Liver (tissue), 9 donors: ENCODE measurements around the gene SLC12A1. TPM values are rescaled to one million over a fixed set of nuclear protein-coding genes. Genes with fewer than 3 reads are reported as not detected.
A peak's percentile ranks its signal among the peaks of the same experiment; 100 is the strongest.

Experiments
- DNase-seq: peaks from one replicate; pipeline ENCODE4 v3.0.0-alpha.2; 2017; ENCODE audit warnings: low spot score
- H3K27ac ChIP-seq, 2 donors: one replicate each; pipeline ENCODE4 v1.7.0; 2013; ENCODE audit warnings: inconsistent platforms in 2 of 2, low read length in 2 of 2, control low read depth in 1 of 2, low read depth in 1 of 2, mild to moderate bottlenecking in 1 of 2
- H3K27me3 ChIP-seq, 4 donors: one replicate each; pipeline versions ENCODE4 v1.6.1 to v1.7.0; 2013; ENCODE audit warnings: low read length in 3 of 4, inconsistent platforms in 1 of 4, mild to moderate bottlenecking in 1 of 4, moderate library complexity in 1 of 4; ENCODE audit not compliant: control insufficient read depth in 4 of 4, insufficient read depth in 4 of 4
- H3K36me3 ChIP-seq, 4 donors: one replicate each; pipeline versions ENCODE4 v1.6.1 to v1.7.0; 2013; ENCODE audit warnings: low read length in 3 of 4, mild to moderate bottlenecking in 3 of 4, low read depth in 1 of 4, moderate library complexity in 1 of 4; ENCODE audit not compliant: control insufficient read depth in 4 of 4, insufficient read depth in 3 of 4
- H3K4me1 ChIP-seq, 4 donors: one replicate each; pipeline versions ENCODE4 v1.6.1 to v1.7.0; 2013; ENCODE audit warnings: low read length in 3 of 4, mild to moderate bottlenecking in 3 of 4, moderate library complexity in 1 of 4; ENCODE audit not compliant: control insufficient read depth in 4 of 4, insufficient read depth in 4 of 4
- H3K4me3 ChIP-seq, 3 donors: one replicate each; pipeline versions ENCODE4 v1.6.1 to v1.7.0; 2013; ENCODE audit warnings: low read length in 3 of 3, control low read depth in 1 of 3, low read depth in 1 of 3, mild to moderate bottlenecking in 1 of 3
- H3K9ac ChIP-seq, 2 donors: one replicate each; pipeline ENCODE4 v1.7.0; 2013; ENCODE audit warnings: low read length in 2 of 2, mild to moderate bottlenecking in 2 of 2, moderate library complexity in 2 of 2, control low read depth in 1 of 2, low read depth in 1 of 2
- H3K9me3 ChIP-seq, 4 donors: one replicate each; pipeline versions ENCODE4 v1.6.1 to v1.7.0; 2013; ENCODE audit warnings: low read length in 3 of 4; ENCODE audit not compliant: control insufficient read depth in 4 of 4
- ATF3 ChIP-seq: IDR thresholded peaks from 2 replicates; pipeline ENCODE4 v1.6.1; 2016; ENCODE audit warnings: antibody characterized with exemption
- CTCF ChIP-seq: fragments of 150-350 bp; IDR thresholded peaks from 2 replicates; pipeline ENCODE4 v1.5.1; 2017; ENCODE audit warnings: improper control_type of control experiment, low read depth, low read length; ENCODE audit not compliant: missing input control
- GABPA ChIP-seq, 2 donors: IDR thresholded peaks in 1 of 2; conservative IDR thresholded peaks in 1 of 2; 2 replicates each; pipeline ENCODE4 v1.6.1; 2016; ENCODE audit warnings: antibody characterized with exemption in 2 of 2, mild to moderate bottlenecking in 1 of 2, moderate library complexity in 1 of 2
- HNF4G ChIP-seq: IDR thresholded peaks from 2 replicates; pipeline ENCODE4 v1.6.1; 2016; ENCODE audit warnings: antibody characterized with exemption
- JUND ChIP-seq, 2 donors: IDR thresholded peaks; 2 replicates each; pipeline ENCODE4 v1.6.1; 2016; ENCODE audit warnings: antibody characterized with exemption in 2 of 2
- MAX ChIP-seq: IDR thresholded peaks from 2 replicates; pipeline ENCODE4 v1.6.1; 2016; ENCODE audit warnings: antibody characterized with exemption
- NR2F2 ChIP-seq: IDR thresholded peaks from 2 replicates; pipeline ENCODE4 v1.6.1; 2016; ENCODE audit warnings: antibody characterized with exemption
- RAD21 ChIP-seq, 2 donors: IDR thresholded peaks; 2 replicates each; pipeline ENCODE4 v1.6.1; 2016; ENCODE audit warnings: antibody characterized with exemption in 2 of 2, mild to moderate bottlenecking in 2 of 2
- RXRA ChIP-seq, 2 donors: IDR thresholded peaks; 2 replicates each; pipeline ENCODE4 v1.6.1; 2017 to 2018; ENCODE audit warnings: antibody characterized with exemption in 2 of 2, mild to moderate bottlenecking in 1 of 2
- SP1 ChIP-seq: IDR thresholded peaks from 2 replicates; pipeline ENCODE4 v1.6.1; 2018; ENCODE audit warnings: antibody characterized with exemption, mild to moderate bottlenecking
- TAF1 ChIP-seq: conservative IDR thresholded peaks from 2 replicates; pipeline ENCODE4 v1.6.1; 2016; ENCODE audit warnings: antibody characterized with exemption, mild to moderate bottlenecking
- ZBTB33 ChIP-seq: IDR thresholded peaks from 2 replicates; pipeline ENCODE4 v1.6.1; 2016; ENCODE audit warnings: antibody characterized with exemption
- WGBS: extraction: QIAGEN DNeasy Blood & Tissue Kit; methylation state at CpG from one replicate; pipeline ENCODE4 v1.1.7; 2013; 5-methylcytosine and 5-hydroxymethylcytosine counted together
- polyA plus RNA-seq, 2 donors: library from polyadenylated mRNA; stranded (reverse) in 1 of 2; unstranded in 1 of 2; fragments of 200-250 nt in 1 of 2; fragments of >200 nt in 1 of 2; fragmentation: Nextera tagmentation in 1 of 2; extraction: Ambion mirVana in 1 of 2; gene quantifications; one replicate each; pipeline versions ENCODE4 v1.2.1 to v1.2.3, GENCODE V29; 2013 to 2015
- total RNA-seq, 2 donors: library from RNA; depleted of rRNA; stranded (reverse); fragments of >200 nt; gene quantifications; one replicate each; pipeline ENCODE4 v1.2.3, GENCODE V29; 2014
- donor health status: healthy.
- donor health status: healthy.
- donor health status: healthy.
- donor health status: healthy.
- donor health status: healthy.

SLC12A1 gene
- total and polyA plus RNA-seq, 4 donors: 0.03 to 0.42 (median 0.09) TPM

GRCh38 chr15:48248414-48248813 lies 42.3 kb downstream of the SLC12A1 start:
- no peak overlapping the region for H3K27ac ChIP-seq
- no peaks in the 10 kb centered on the region for H3K4me1 ChIP-seq
- H3K36me3 ChIP-seq: no peaks in the 10 kb centered on the region
- no peak for TF ChIP-seq SP1
- no peak for TF ChIP-seq MAX
- no peak for TF ChIP-seq ZBTB33
- TF ChIP-seq NR2F2: no peak
- no peak for TF ChIP-seq RXRA (IDR thresholded peaks at IDR 0.05)
- TF ChIP-seq GABPA (IDR thresholded peaks at IDR 0.05 in 1 of 2, conservative IDR thresholded peaks at IDR 0.05 in 1 of 2): no peak
- TF ChIP-seq HNF4G: no peak
- no peak for TF ChIP-seq JUND (IDR thresholded peaks at IDR 0.05)
- 85% methylated on average over 5 of the region's 5 CpGs for WGBS
- DNase-seq: no peak
- H3K27me3 ChIP-seq: no peaks in the 10 kb centered on the region
- no peak overlapping the region for H3K4me3 ChIP-seq
- H3K9ac ChIP-seq: no peak overlapping the region
- H3K9me3 ChIP-seq: no peaks in the 10 kb centered on the region

- WGBS: 36% methylated on average over 6 of the region's 6 CpGs
- H3K9ac ChIP-seq: no peak overlapping the region
Observed at GRCh38 chr15:48250640-48251076, 44.6 kb downstream of the SLC12A1 start.

GRCh38 chr15:48253172-48253571 lies 47.1 kb downstream of the SLC12A1 start:
- Histone ChIP-seq H3K4me3 (no peak overlapping the region), H3K27ac (no peak overlapping the region), H3K9me3 (no peaks in the 10 kb centered on the region), H3K36me3 (no peaks in the 10 kb centered on the region), H3K4me1 (no peaks in the 10 kb centered on the region), H3K27me3 (no peaks in the 10 kb centered on the region), H3K9ac (no peak overlapping the region)
- 59% methylated on average over 4 of the region's 4 CpGs for WGBS
- TF ChIP-seq JUND (IDR thresholded peaks at IDR 0.05): no peak
- TF ChIP-seq ATF3: no peak
- no peak for TF ChIP-seq GABPA (IDR thresholded peaks at IDR 0.05 in 1 of 2, conservative IDR thresholded peaks at IDR 0.05 in 1 of 2)
- DNase-seq: no peak

More at GRCh38 chr15:48250640-48251076, 44.6 kb downstream of the SLC12A1 start:
- H3K9me3 ChIP-seq: no peaks in the 10 kb centered on the region
- TF ChIP-seq TAF1: no peak
- peak; percentile 68 to 75 for TF ChIP-seq RAD21 (IDR thresholded peaks at IDR 0.05)
- peak; percentile 64 for TF ChIP-seq CTCF
- no peaks in the 10 kb centered on the region for H3K36me3 ChIP-seq
- no peaks in the 10 kb centered on the region for H3K4me1 ChIP-seq
- no peak overlapping the region for H3K4me3 ChIP-seq
- no peaks in the 10 kb centered on the region for H3K27me3 ChIP-seq
- H3K27ac ChIP-seq: no peak overlapping the region
- DNase-seq: no peak
